PC-3 (cell line): ENCODE results near the gene WWC2. TPM values are rescaled to one million over a fixed set of nuclear protein-coding genes. Genes with fewer than 3 reads are reported as not detected.

ENCODE experiments used
- ATAC-seq: fragments of 200-7000 bp; cut with Tn5 transposase; 2 replicates; pipeline ENCODE4 v1.9.1; 2020; ENCODE audit warnings: mild to moderate bottlenecking, moderate library complexity
- BruUV-seq: library from RNA; stranded (reverse); fragments of 400-500 nt; replicated peaks from 2 replicates; lab custom pipeline; 2021; lab: Mats Ljungman, UMichigan
- CTCF ChIA-PET: fragments of 300-600 bp; sonication (Branson Sonifier 250); formaldehyde crosslinking; loops from one replicate; lab custom pipeline; 2022; ENCODE audit warnings: antibody characterized with exemption; lab: Charles Lee
- POLR2A ChIA-PET: fragments of 300-600 bp; sonication (Branson Sonifier 250); formaldehyde crosslinking; loops from one replicate; lab custom pipeline; 2022; ENCODE audit warnings: antibody characterized with exemption; ENCODE audit not compliant: unreplicated experiment; lab: Charles Lee
- DNase-seq: peaks from one replicate; pipeline ENCODE4 v3.0.0-alpha.2; 2015
- H2AFZ ChIP-seq: fragments of 300-600 bp; sonication (generic); 2 replicates; pipeline ENCODE4 v1.6.0; 2016; ENCODE audit warnings: antibody characterized with exemption, low read length
- H3F3A ChIP-seq: fragments of 300-600 bp; sonication (generic); one replicate; pipeline ENCODE4 v1.6.0; 2017; ENCODE audit warnings: antibody characterized with exemption, low read length, control low read depth, mild to moderate bottlenecking; ENCODE audit not compliant: unreplicated experiment
- H3K27ac ChIP-seq: fragments of 300-600 bp; sonication (generic); 2 replicates; pipeline ENCODE4 v1.5.1; 2016; ENCODE audit warnings: mild to moderate bottlenecking, low read length
- H3K27me3 ChIP-seq: fragments of 300-600 bp; sonication (generic); 2 replicates; pipeline ENCODE4 v1.6.1; 2016; ENCODE audit warnings: low read length, mixed read lengths
- H3K36me3 ChIP-seq: fragments of 300-600 bp; sonication (generic); 2 replicates; pipeline ENCODE4 v1.6.1; 2016; ENCODE audit warnings: low read depth, mixed run types, low read length, mixed read lengths
- H3K4me1 ChIP-seq: fragments of 300-600 bp; sonication (generic); 2 replicates; pipeline ENCODE4 v1.5.1; 2016; ENCODE audit warnings: low read length; ENCODE audit not compliant: insufficient read depth
- H3K4me2 ChIP-seq: fragments of 300-600 bp; sonication (generic); 2 replicates; pipeline ENCODE4 v1.6.0; 2016; ENCODE audit warnings: low read length
- H3K4me3 ChIP-seq: fragments of 300-600 bp; sonication (generic); 2 replicates; pipeline ENCODE4 v1.5.1; 2016; ENCODE audit warnings: mild to moderate bottlenecking, low read length, mixed read lengths
- H3K79me2 ChIP-seq: fragments of 300-600 bp; sonication (generic); 2 replicates; pipeline ENCODE4 v1.6.1; 2017; ENCODE audit warnings: low read length, mixed read lengths
- H3K9ac ChIP-seq: fragments of 300-600 bp; sonication (generic); 2 replicates; pipeline ENCODE4 v1.6.0; 2016; ENCODE audit warnings: mild to moderate bottlenecking, low read length
- H3K9me2 ChIP-seq: fragments of 300-600 bp; sonication (generic); replicated peaks from 2 replicates; pipeline ENCODE4 v1.6.1; 2016; ENCODE audit warnings: mixed run types, low read length, mixed read lengths
- H3K9me3 ChIP-seq: fragments of 300-600 bp; sonication (generic); 2 replicates; pipeline ENCODE4 v1.6.1; 2016; ENCODE audit warnings: low read length, mixed read lengths
- H4K20me1 ChIP-seq: fragments of 300-600 bp; sonication (generic); 2 replicates; pipeline ENCODE4 v1.6.1; 2016; ENCODE audit warnings: low read length, mixed read lengths
- CTCF ChIP-seq: fragments of 300-600 bp; sonication (generic); conservative IDR thresholded peaks from 2 replicates; pipeline ENCODE4 v1.5.1; 2017; ENCODE audit warnings: antibody characterized with exemption, low read depth, mild to moderate bottlenecking, low read length
- EZH2 ChIP-seq: fragments of 300-600 bp; sonication (generic); IDR thresholded peaks from one replicate; pipeline ENCODE4 v1.6.1; 2017; ENCODE audit warnings: antibody characterized with exemption, mild to moderate bottlenecking, low read length; ENCODE audit not compliant: unreplicated experiment
- EZH2phosphoT487 ChIP-seq: fragments of 300-600 bp; sonication (generic); IDR thresholded peaks from 2 replicates; pipeline ENCODE4 v1.6.1; 2018; ENCODE audit warnings: mild to moderate bottlenecking, antibody characterized with exemption, low read length, borderline replicate concordance
- intact Hi-C: fragments of 100-400 bp; cut with micrococcal nuclease; formaldehyde crosslinking; loops from 2 replicates; pipeline ENCODE4 v1.9.0; 2023
- total RNA-seq: library from RNA; depleted of rRNA; stranded (reverse); fragments of >200 nt; gene quantifications from 2 replicates; pipeline ENCODE4 v1.2.3, GENCODE V29; 2014

The WWC2 gene
- total RNA-seq, 1 experiment from 2014 or later = 15.8 TPM

DNA sequence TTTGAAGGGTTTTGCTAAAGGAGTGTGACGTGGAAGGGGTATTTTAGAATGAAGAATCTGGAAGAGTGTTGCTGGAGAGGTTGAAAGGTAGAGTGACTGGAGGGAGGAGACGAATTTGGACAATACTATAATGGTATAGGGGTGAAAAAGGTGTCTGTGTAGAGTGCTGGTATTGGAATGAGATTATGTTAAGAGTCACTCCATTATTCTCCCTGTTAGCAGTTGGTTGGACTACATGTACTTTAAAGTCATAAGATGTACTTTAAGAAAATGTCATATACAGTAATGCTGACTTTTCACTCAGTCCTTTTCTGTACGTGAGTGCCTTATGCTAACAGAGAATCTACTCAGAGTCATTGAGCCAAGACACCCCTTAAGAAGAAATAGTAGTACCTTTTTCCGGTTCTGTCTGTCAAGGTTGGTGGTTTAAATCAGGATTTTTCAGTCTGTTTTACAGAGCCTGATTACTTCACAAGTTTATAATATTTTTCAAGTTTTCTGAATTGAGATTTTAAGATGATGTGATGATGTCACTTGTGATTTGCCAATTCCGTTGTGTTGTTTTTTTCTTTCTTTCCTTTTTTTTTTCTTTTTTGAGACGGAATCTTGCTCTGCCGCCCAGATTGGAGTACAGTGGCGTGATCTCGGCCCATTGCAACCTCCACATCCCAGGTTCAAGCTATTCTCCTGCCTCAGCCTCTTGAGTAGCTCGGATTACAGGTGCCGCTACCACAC, 56.6 kb downstream of the WWC2 start:
- CTCF ChIA-PET = no interaction called here
- DNase-seq (no peak), ATAC-seq (no peak)
- Histone ChIP-seq H3K27me3 (no peaks in the 10 kb centered on the region), H3K79me2 (peaks cover 40% of the 10 kb centered on the region), H3K27ac (no peak overlapping the region), H3K4me3 (no peak overlapping the region), H3K4me1 (no peaks in the 10 kb centered on the region), H3K4me2 (no peak overlapping the region), H3K9ac (no peak overlapping the region), H3F3A (no peaks in the 10 kb centered on the region), H3K9me3 (no peaks in the 10 kb centered on the region), H4K20me1 (no peaks in the 10 kb centered on the region), H3K36me3 (no peaks in the 10 kb centered on the region), H3K9me2 (no peaks in the 10 kb centered on the region), H2AFZ (no peak overlapping the region)
- intact Hi-C loops = no loop called here
- POLR2A ChIA-PET = no interaction called here
- BruUV-seq = no TSS peak
- TF ChIP-seq EZH2phosphoT487 (no peak), EZH2 (no peak), CTCF (no peak)

DNA sequence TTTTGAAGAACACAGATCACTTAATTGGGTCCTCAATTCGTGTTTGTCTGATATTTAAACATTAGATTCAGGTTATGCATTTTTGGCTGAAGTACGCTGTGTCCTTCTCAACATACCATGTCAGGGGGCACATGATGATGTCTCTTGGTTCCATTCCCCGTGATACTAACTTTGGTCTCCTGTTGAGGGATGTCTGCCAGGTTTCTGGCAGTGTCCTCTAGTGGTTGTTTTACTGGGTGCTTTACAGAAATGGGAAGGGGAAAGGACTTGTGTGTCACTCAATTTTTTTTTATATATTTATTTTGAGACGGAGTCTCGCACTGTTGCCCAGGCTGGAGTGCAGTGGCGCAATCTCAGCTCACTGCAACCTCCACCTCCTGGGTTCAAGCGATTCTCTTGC, 58.2 kb downstream of the WWC2 start:
- no TSS peak for BruUV-seq
- ChIA-PET CTCF (no interaction called here), POLR2A (no interaction called here)
- H3K9ac ChIP-seq = no peak overlapping the region
- no peaks in the 10 kb centered on the region for H4K20me1 ChIP-seq
- no peaks in the 10 kb centered on the region for H3K9me3 ChIP-seq
- H3K9me2 ChIP-seq = no peaks in the 10 kb centered on the region
- H3K4me2 ChIP-seq = no peak overlapping the region
- H3K4me1 ChIP-seq = no peaks in the 10 kb centered on the region
- H3K27me3 ChIP-seq = no peaks in the 10 kb centered on the region
- H3K36me3 ChIP-seq = no peaks in the 10 kb centered on the region
- no peak overlapping the region for H3K4me3 ChIP-seq
- peak; percentile 15 for DNase-seq
- peaks cover 38% of the 10 kb centered on the region for H3K79me2 ChIP-seq
- no peak overlapping the region for H3K27ac ChIP-seq
- no peak for ATAC-seq
- no peaks in the 10 kb centered on the region for H3F3A ChIP-seq
- no peak overlapping the region for H2AFZ ChIP-seq
- intact Hi-C loops = no loop called here
- TF ChIP-seq EZH2 = no peak
- TF ChIP-seq CTCF = peak; percentile 40

GRCh38 chr4:183158062-183158461, 59.0 kb downstream of the WWC2 start:
- no peak overlapping the region for H2AFZ ChIP-seq
- no peak for TF ChIP-seq EZH2
- TF ChIP-seq CTCF = no peak
- no peak for TF ChIP-seq EZH2phosphoT487
- intact Hi-C loops = no loop called here
- POLR2A ChIA-PET = no interaction called here
- H4K20me1 ChIP-seq = no peaks in the 10 kb centered on the region
- no peak overlapping the region for H3K27ac ChIP-seq
- no peak overlapping the region for H3K4me2 ChIP-seq
- peaks cover 32% of the 10 kb centered on the region for H3K79me2 ChIP-seq
- DNase-seq = no peak
- no peaks in the 10 kb centered on the region for H3K27me3 ChIP-seq
- H3F3A ChIP-seq = no peaks in the 10 kb centered on the region
- H3K4me3 ChIP-seq = no peak overlapping the region
- H3K9ac ChIP-seq = no peak overlapping the region
- H3K36me3 ChIP-seq = no peaks in the 10 kb centered on the region
- CTCF ChIA-PET = no interaction called here
- no peak for ATAC-seq
- H3K4me1 ChIP-seq = no peaks in the 10 kb centered on the region
- no TSS peak for BruUV-seq
- H3K9me3 ChIP-seq = no peaks in the 10 kb centered on the region
- H3K9me2 ChIP-seq = no peaks in the 10 kb centered on the region
